Naive thymus-derived CD4-positive, alpha-beta T cell (primary cell): ENCODE results near the gene ZNF451. TPM values are rescaled to one million over a fixed set of nuclear protein-coding genes. Genes with fewer than 3 reads are reported as not detected.
A peak's percentile ranks its signal among the peaks of the same experiment; 100 is the strongest.

Experiments
- ATAC-seq: fragments of 150-1000 bp; cut with Tn5 transposase; 2 replicates; pipeline ENCODE4 v1.10.0; 2021; ENCODE audit warnings: mild to moderate bottlenecking, moderate library complexity
- CTCF ChIA-PET: fragments of 350-600 bp; sonication (Branson Sonifier 250); formaldehyde crosslinking; loops from one replicate; lab custom pipeline; 2021; ENCODE audit warnings: antibody characterized with exemption; lab: Charles Lee
- POLR2A ChIA-PET: fragments of 350-600 bp; sonication (Branson Sonifier 250); formaldehyde crosslinking; loops from one replicate; lab custom pipeline; 2021; ENCODE audit warnings: antibody characterized with exemption, inconsistent platforms; lab: Charles Lee
- DNase-seq, 9 donors: peaks; one replicate each; pipeline versions ENCODE4 v3.0.0 to v3.0.0-alpha.2; 2020 to 2022; ENCODE audit warnings: mixed read lengths in 1 of 9
- H3K27ac ChIP-seq: one replicate; pipeline ENCODE4 v1.7.0; 2013; ENCODE audit warnings: mild to moderate bottlenecking, low read depth, low read length, moderate library complexity
- H3K27me3 ChIP-seq, 2 donors: one replicate each; pipeline ENCODE4 v1.7.0; 2013; ENCODE audit warnings: low read length in 2 of 2, mild to moderate bottlenecking in 2 of 2, moderate library complexity in 2 of 2; ENCODE audit not compliant: control insufficient read depth in 2 of 2, insufficient read depth in 2 of 2
- H3K36me3 ChIP-seq, 3 experiments: 1 replicate in 2 of 3; 2 replicates in 1 of 3; pipeline ENCODE4 v1.7.0; 2013; ENCODE audit warnings: low read length in 3 of 3, mild to moderate bottlenecking in 3 of 3, moderate library complexity in 1 of 3; ENCODE audit not compliant: insufficient read depth in 3 of 3, control insufficient read depth in 2 of 3
- H3K4me1 ChIP-seq, 2 donors: one replicate each; pipeline ENCODE4 v1.7.0; 2013; ENCODE audit warnings: low read length in 2 of 2, mild to moderate bottlenecking in 2 of 2, moderate library complexity in 1 of 2; ENCODE audit not compliant: control insufficient read depth in 2 of 2, insufficient read depth in 2 of 2
- H3K4me3 ChIP-seq: 2 replicates; pipeline ENCODE4 v1.7.0; 2013; ENCODE audit warnings: mild to moderate bottlenecking, low read length
- H3K9me3 ChIP-seq, 3 experiments: 1 replicate in 2 of 3; 2 replicates in 1 of 3; pipeline ENCODE4 v1.7.0; 2013; ENCODE audit warnings: low read length in 3 of 3; ENCODE audit not compliant: control insufficient read depth in 2 of 3
- H3K27ac Mint-ChIP-seq, 9 donors: one replicate each; pipeline ENCODE4 v1.8.0; 2020 to 2022; ENCODE audit warnings: mixed read lengths in 9 of 9, mild to moderate bottlenecking in 8 of 9, moderate library complexity in 5 of 9, inconsistent platforms in 2 of 9
- H3K27me3 Mint-ChIP-seq, 5 donors: one replicate each; pipeline ENCODE4 v1.8.0; 2021 to 2022; ENCODE audit warnings: mixed read lengths in 5 of 5, mild to moderate bottlenecking in 1 of 5
- H3K36me3 Mint-ChIP-seq, 5 donors: one replicate each; pipeline ENCODE4 v1.8.0; 2020 to 2022; ENCODE audit warnings: mixed read lengths in 5 of 5, mild to moderate bottlenecking in 3 of 5, inconsistent platforms in 1 of 5
- H3K4me1 Mint-ChIP-seq, 7 donors: one replicate each; pipeline ENCODE4 v1.8.0; 2020 to 2022; ENCODE audit warnings: mixed read lengths in 7 of 7, mild to moderate bottlenecking in 3 of 7, inconsistent platforms in 1 of 7
- H3K4me3 Mint-ChIP-seq, 10 donors: one replicate each; pipeline ENCODE4 v1.8.0; 2020 to 2022; ENCODE audit warnings: mild to moderate bottlenecking in 10 of 10, mixed read lengths in 10 of 10, moderate library complexity in 6 of 10, inconsistent platforms in 2 of 10
- H3K9me3 Mint-ChIP-seq, 11 donors: one replicate each; pipeline ENCODE4 v1.8.0; 2020 to 2022; ENCODE audit warnings: mixed read lengths in 11 of 11, mild to moderate bottlenecking in 4 of 11, inconsistent platforms in 1 of 11, moderate library complexity in 1 of 11
- intact Hi-C, 2 donors: fragments of 100-400 bp; cut with micrococcal nuclease; formaldehyde crosslinking; loops; one replicate each; pipeline ENCODE4 v1.15.1; 2023
- polyA plus RNA-seq, 2 donors: library from polyadenylated mRNA; unstranded; fragments of 300-500 nt; fragmentation: Illumina TruSeq; gene quantifications; one replicate each; pipeline ENCODE4 v1.2.3, GENCODE V29; 2021
- total RNA-seq, 6 experiments: library from RNA in 5 of 6; stranded (reverse) in 5 of 6; gene quantifications; 1 replicate in 5 of 6; 2 replicates in 1 of 6; pipeline ENCODE4 v1.2.3 and lab custom pipeline; 2021 to 2026

Gene ZNF451
- total and polyA plus RNA-seq, 7 experiments from 2014 or later = 29.8 to 116 (median 96.2) TPM

DNA sequence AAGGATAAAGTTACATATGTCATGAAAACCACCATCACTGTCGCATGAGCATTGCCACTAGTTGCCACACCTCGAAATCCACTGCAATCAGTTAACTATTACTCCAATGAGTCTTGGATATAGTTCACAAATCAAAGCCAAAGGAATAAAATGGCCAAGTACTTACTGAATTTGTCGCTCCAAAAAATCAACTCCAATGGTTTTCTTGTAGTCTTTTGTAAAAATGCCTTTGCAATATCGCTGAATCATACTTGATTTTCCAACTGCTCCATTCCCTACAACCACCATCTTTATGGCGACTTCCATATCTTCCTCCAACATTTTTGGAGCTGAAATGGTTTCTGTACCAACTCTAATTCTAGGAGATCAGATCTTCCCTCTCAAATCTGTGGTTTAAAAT is 120.1 kb downstream of the ZNF451 start:
- Mint-ChIP-seq H3K9me3 (peaks cover 0 to 6% (median 3%) of the 10 kb centered on the region in 11 donors), H3K4me3 (no peak overlapping the region), H3K27me3 (no peaks in the 10 kb centered on the region), H3K27ac (peak overlapping the region in 1 of 9 donors; percentile 45), H3K4me1 (peaks cover 15 to 25% (median 21%) of the 10 kb centered on the region in 7 donors), H3K36me3 (peaks cover 4 to 10% (median 6%) of the 10 kb centered on the region in 5 donors)
- DNase-seq = no peak
- Histone ChIP-seq H3K4me1 (peaks cover 0 to 17% of the 10 kb centered on the region in 2 donors), H3K4me3 (no peak overlapping the region), H3K27ac (no peak overlapping the region), H3K27me3 (no peaks in the 10 kb centered on the region), H3K36me3 (no peaks in the 10 kb centered on the region), H3K9me3 (no peaks in the 10 kb centered on the region)
- ATAC-seq = no peak
- ChIA-PET POLR2A (interaction anchor here (1.0 to 1.2 kb wide), 2 partner anchors 12 to 44 kb away, joined by 3 to 4 read pairs; partner anchors contain the start of gene RAB23), CTCF (no interaction called here)
- intact Hi-C loops = no loop called here

DNA sequence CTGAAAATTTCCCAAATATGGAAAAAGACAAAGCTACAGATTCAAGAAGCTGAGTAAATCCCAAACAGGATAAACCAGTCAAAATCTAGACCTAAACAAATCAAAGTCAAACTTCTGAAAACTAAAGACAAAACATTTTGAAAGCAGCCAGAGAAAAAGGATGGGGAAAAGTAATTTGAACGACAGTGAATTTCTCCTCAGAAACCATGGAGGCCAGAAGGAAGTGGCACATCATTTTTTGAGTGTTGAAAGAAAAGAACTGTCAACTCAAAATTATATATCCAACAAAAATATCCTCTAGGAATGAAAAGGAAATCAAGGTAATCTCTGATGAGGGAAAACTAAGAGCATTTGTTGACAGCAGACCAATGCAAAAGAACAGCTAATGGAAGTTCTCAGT is 125.3 kb downstream of the ZNF451 start:
- no peaks in the 10 kb centered on the region for H3K27me3 ChIP-seq
- CTCF ChIA-PET = interaction anchor here (0.6 kb wide), 1 partner anchor 311 kb away, joined by 3 read pairs; no protein-coding TSS in a partner anchor
- H3K9me3 ChIP-seq = no peaks in the 10 kb centered on the region
- intact Hi-C loops = no loop called here
- peaks cover 0 to 14% (median 6%) of the 10 kb centered on the region in 11 donors for H3K9me3 Mint-ChIP-seq
- peak overlapping the region in 4 of 9 donors; percentile 1 to 62 (median 41) for H3K27ac Mint-ChIP-seq
- no peaks in the 10 kb centered on the region for H3K36me3 ChIP-seq
- H3K27ac ChIP-seq = no peak overlapping the region
- H3K27me3 Mint-ChIP-seq = peaks cover 0 to 15% (median under 1%) of the 10 kb centered on the region in 5 donors
- peak overlapping the region in 4 of 10 donors; percentile 60 to 74 (median 68) for H3K4me3 Mint-ChIP-seq
- ATAC-seq (no peak), DNase-seq (no peak)
- H3K4me1 Mint-ChIP-seq = peaks cover 15 to 39% (median 31%) of the 10 kb centered on the region in 7 donors
- peaks cover 0 to 21% of the 10 kb centered on the region in 2 donors for H3K4me1 ChIP-seq
- peaks cover 7 to 22% (median 11%) of the 10 kb centered on the region in 5 donors for H3K36me3 Mint-ChIP-seq
- POLR2A ChIA-PET = no interaction called here
- no peak overlapping the region for H3K4me3 ChIP-seq

DNA sequence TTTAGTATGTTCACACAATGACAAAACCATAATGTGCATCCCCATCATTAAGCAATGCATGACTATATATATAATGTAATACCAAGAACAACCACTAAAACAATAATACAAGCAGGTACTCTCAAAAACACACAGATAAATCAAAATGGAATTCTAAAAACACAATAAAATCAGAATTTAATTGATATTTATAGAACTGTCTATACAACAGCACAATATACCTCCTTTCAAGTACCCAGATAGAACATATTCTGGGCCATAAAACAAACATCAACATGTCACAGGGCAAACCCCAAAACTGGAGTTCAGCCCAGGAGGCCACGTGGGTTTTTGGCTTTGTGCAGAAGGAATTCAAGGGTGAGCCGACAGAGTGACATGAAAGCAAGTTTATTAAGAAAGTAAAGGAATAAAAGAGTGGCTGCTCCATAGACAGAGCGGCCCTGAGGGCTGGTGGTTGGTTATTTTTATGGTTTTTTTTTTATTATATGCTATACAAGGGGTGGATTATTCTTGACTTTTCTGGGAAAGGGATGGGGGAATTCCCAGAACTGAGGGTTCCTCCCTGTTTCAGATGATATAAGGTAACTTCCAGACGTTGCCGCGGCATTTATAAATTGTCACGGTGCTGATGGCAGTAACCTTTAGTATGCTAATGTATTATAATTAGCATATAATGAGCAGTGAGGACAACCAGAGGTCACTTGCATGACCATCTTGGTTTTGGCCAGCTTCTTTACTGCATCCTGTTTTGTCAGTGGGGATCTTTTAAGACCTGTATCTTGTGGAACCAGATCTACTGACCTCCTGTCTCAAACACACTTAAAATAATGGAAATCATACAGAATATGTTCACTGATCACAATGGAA is 126.5 kb downstream of the ZNF451 start:
- Mint-ChIP-seq H3K4me3 (peak overlapping the region in 1 of 10 donors; percentile 8), H3K27ac (no peak overlapping the region), H3K27me3 (peaks cover 0 to 20% (median 4%) of the 10 kb centered on the region in 5 donors), H3K9me3 (peaks cover 0 to 14% (median 6%) of the 10 kb centered on the region in 11 donors), H3K4me1 (peaks cover 18 to 46% (median 38%) of the 10 kb centered on the region in 7 donors), H3K36me3 (peaks cover 7 to 22% (median 11%) of the 10 kb centered on the region in 5 donors)
- no peak for ATAC-seq
- H3K4me3 ChIP-seq = no peak overlapping the region
- POLR2A ChIA-PET = no interaction called here
- DNase-seq = no peak
- H3K4me1 ChIP-seq = peaks cover 0 to 21% of the 10 kb centered on the region in 2 donors
- no peaks in the 10 kb centered on the region for H3K27me3 ChIP-seq
- H3K27ac ChIP-seq = no peak overlapping the region
- intact Hi-C loops = no loop called here
- CTCF ChIA-PET = no interaction called here
- no peaks in the 10 kb centered on the region for H3K9me3 ChIP-seq
- no peaks in the 10 kb centered on the region for H3K36me3 ChIP-seq

DNA sequence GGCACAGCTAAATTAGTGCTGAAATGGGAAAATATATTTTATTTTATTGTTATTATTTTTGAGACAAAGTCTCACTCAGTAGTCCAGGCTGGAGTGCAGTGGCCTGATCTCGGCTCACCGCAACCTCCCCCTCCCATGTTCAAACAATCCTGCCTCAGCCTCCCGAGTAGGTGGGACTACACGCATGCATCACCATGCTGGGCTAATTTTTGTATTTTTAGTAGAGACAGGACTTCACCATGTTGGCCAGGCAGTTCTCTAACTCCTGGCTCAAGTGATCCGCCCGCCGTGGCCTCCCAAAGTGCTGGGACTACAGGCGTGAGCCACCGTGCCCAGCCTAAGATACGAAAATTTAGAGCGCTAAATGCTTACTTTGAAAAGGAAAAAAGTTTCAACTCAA is 127.3 kb downstream of the ZNF451 start:
- ChIA-PET CTCF (no interaction called here), POLR2A (interaction anchor here (0.6 kb wide), 1 partner anchor 37 kb away, joined by 3 read pairs; no protein-coding TSS in a partner anchor)
- Mint-ChIP-seq H3K27me3 (peaks cover 0 to 20% (median 4%) of the 10 kb centered on the region in 5 donors), H3K9me3 (peaks cover 0 to 14% (median 6%) of the 10 kb centered on the region in 11 donors), H3K4me1 (peaks cover 20 to 46% (median 34%) of the 10 kb centered on the region in 7 donors), H3K27ac (peak overlapping the region in 1 of 9 donors; percentile 72), H3K4me3 (no peak overlapping the region), H3K36me3 (peaks cover 8 to 23% (median 11%) of the 10 kb centered on the region in 5 donors)
- intact Hi-C loops = no loop called here
- H3K27me3 ChIP-seq = no peaks in the 10 kb centered on the region
- no peak overlapping the region for H3K27ac ChIP-seq
- H3K9me3 ChIP-seq = no peaks in the 10 kb centered on the region
- ATAC-seq = no peak
- H3K4me3 ChIP-seq = no peak overlapping the region
- DNase-seq = no peak
- H3K4me1 ChIP-seq = peaks cover 0 to 21% of the 10 kb centered on the region in 2 donors
- peaks cover 0 to 3% (median 0%) of the 10 kb centered on the region in 3 experiments for H3K36me3 ChIP-seq

Other genes starting within 250 kb of the ZNF451 start
- under 1 TPM in 1 of 5 experiments, not detected in 4; 0.15 TPM for gene BEND6, start 135.1 kb upstream of the ZNF451 start, total RNA-seq
- not detected for gene BEND6, start 135.1 kb upstream of the ZNF451 start, polyA plus RNA-seq
- gene KIAA1586, start 43.5 kb upstream of the ZNF451 start, total RNA-seq = 10 to 100 TPM; 13.5 to 21.5 (median 16.0) TPM
- 1 to 10 TPM; 7.9 to 9.6 TPM for gene KIAA1586, start 43.5 kb upstream of the ZNF451 start, polyA plus RNA-seq
- 1 to 10 TPM; 3.7 to 8.1 (median 5.1) TPM for gene BAG2, start 82.1 kb downstream of the ZNF451 start, total RNA-seq
- gene BAG2, start 82.1 kb downstream of the ZNF451 start, polyA plus RNA-seq = 1 to 10 TPM; 4.1 to 5.0 TPM
- 1 to 10 TPM in 3 of 5 experiments, under 1 TPM in 2; 0.50 to 3.2 (median 2.0) TPM for gene RAB23, start 132.1 kb downstream of the ZNF451 start, total RNA-seq
- gene RAB23, start 132.1 kb downstream of the ZNF451 start, polyA plus RNA-seq = 1 to 10 TPM in 1 of 2 donors, under 1 TPM in 1; 0.70 to 2.4 TPM
- 10 to 100 TPM; 10.2 to 33.2 (median 12.8) TPM for gene PRIM2, start 227.4 kb downstream of the ZNF451 start, total RNA-seq
- gene PRIM2, start 227.4 kb downstream of the ZNF451 start, polyA plus RNA-seq = 10 to 100 TPM in 1 of 2 donors, 1 to 10 TPM in 1; 7.2 to 11.3 TPM